Activated CD8-positive, alpha-beta T cell treated with anti-CD3 and anti-CD28 coated beads for 36 hours (primary cell): Measurements from ENCODE around the gene WRAP53. TPM values are rescaled to one million over a fixed set of nuclear protein-coding genes. Genes with fewer than 3 reads are reported as not detected.
A peak's percentile ranks its signal among the peaks of the same experiment; 100 is the strongest.

Experiments used
- ATAC-seq: fragments of 200-7000 bp; cut with Tn5 transposase; one replicate; pipeline ENCODE4 v1.10.0; 2021; ENCODE audit warnings: mild to moderate bottlenecking, moderate library complexity
- CTCF ChIA-PET: fragments of 350-600 bp; sonication (Branson Sonifier 250); formaldehyde crosslinking; loops from one replicate; lab custom pipeline; 2021; ENCODE audit warnings: antibody characterized with exemption; lab: Charles Lee
- POLR2A ChIA-PET: fragments of 350-600 bp; sonication (Branson Sonifier 250); formaldehyde crosslinking; loops from one replicate; lab custom pipeline; 2021; ENCODE audit warnings: antibody characterized with exemption; lab: Charles Lee
- DNase-seq: peaks from one replicate; pipeline ENCODE4 v3.0.0-alpha.2; 2020
- H3K27ac Mint-ChIP-seq: one replicate; pipeline ENCODE4 v1.8.0; 2021; ENCODE audit warnings: mild to moderate bottlenecking, mixed read lengths
- H3K27me3 Mint-ChIP-seq: one replicate; pipeline ENCODE4 v1.8.0; 2021; ENCODE audit warnings: mixed read lengths
- H3K36me3 Mint-ChIP-seq: one replicate; pipeline ENCODE4 v1.8.0; 2021; ENCODE audit warnings: low read depth, mixed read lengths
- H3K4me1 Mint-ChIP-seq: one replicate; pipeline ENCODE4 v1.8.0; 2021; ENCODE audit warnings: low read depth, mixed read lengths
- H3K4me3 Mint-ChIP-seq: one replicate; pipeline ENCODE4 v1.8.0; 2021; ENCODE audit warnings: mild to moderate bottlenecking, moderate library complexity, mixed read lengths
- H3K9me3 Mint-ChIP-seq: one replicate; pipeline ENCODE4 v1.8.0; 2021; ENCODE audit warnings: mixed read lengths
- CTCF ChIP-seq: fragments of 200-600 bp; IDR thresholded peaks from one replicate; pipeline ENCODE4 v1.8.0; 2022; ENCODE audit warnings: antibody characterized with exemption, mild to moderate bottlenecking
- intact Hi-C: fragments of 100-400 bp; cut with micrococcal nuclease; formaldehyde crosslinking; loops from one replicate; pipeline ENCODE4 v1.10.0; 2022
- total RNA-seq, 2 experiments: library from RNA; stranded (reverse); gene quantifications; one replicate each; pipeline ENCODE4 v1.2.3, GENCODE V29; 2021

Gene WRAP53
- total RNA-seq, 2 experiments from 2014 or later = 27.5 to 28.6 TPM

- DNase-seq = no peak
- Mint-ChIP-seq H3K4me1 (peaks cover 14% of the 10 kb centered on the region), H3K9me3 (no peaks in the 10 kb centered on the region), H3K27ac (no peak overlapping the region), H3K4me3 (no peak overlapping the region), H3K36me3 (no peaks in the 10 kb centered on the region), H3K27me3 (peaks cover 22% of the 10 kb centered on the region)
- TF ChIP-seq CTCF = no peak
- ChIA-PET CTCF (interaction anchor here (1.3 to 2.9 kb wide), 2 partner anchors 15 to 26 kb away, joined by 3 to 8 read pairs; no protein-coding TSS in a partner anchor), POLR2A (interaction anchor here (1.1 to 2.6 kb wide), 3 partner anchors 12 to 40 kb away, joined by 3 to 8 read pairs (median 3); partner anchors contain the start of genes SAT2 and TP53)
- ATAC-seq = no peak
- intact Hi-C loops = no loop called here
Measured at GRCh38 chr17:7647018-7647417, 41.3 kb upstream of the WRAP53 start.

GRCh38 chr17:7650509-7651096 lies 37.7 kb upstream of the WRAP53 start, which contains the start of gene ATP1B2:
Gene ATP1B2 (plus strand): TSS chr17:7650926. CDS start chr17:7651519, 593 bp downstream.
- ATAC-seq (peak; percentile 92), DNase-seq (peak; percentile 83)
- intact Hi-C loops = no loop called here
- Mint-ChIP-seq H3K4me3 (peak within 1 kb of the TSS; percentile 74), H3K36me3 (no peaks in the 10 kb centered on the region), H3K27ac (no peak within 1 kb of the TSS), H3K27me3 (peaks cover 32% of the 10 kb centered on the region), H3K4me1 (peaks cover 14% of the 10 kb centered on the region), H3K9me3 (no peaks in the 10 kb centered on the region)
- POLR2A ChIA-PET = interaction anchor here (0.8 to 4.3 kb wide), 7 partner anchors 16 to 77 kb away, joined by 3 to 29 read pairs (median 3); partner anchors contain the start of genes SAT2, TP53 and WRAP53
- CTCF ChIA-PET = interaction anchor here (0.5 to 2.9 kb wide), 7 partner anchors 9 to 38 kb away, joined by 3 to 17 read pairs (median 4); partner anchors contain the start of genes TP53 and WRAP53
- TF ChIP-seq CTCF = no peak

- H3K36me3 Mint-ChIP-seq = no peaks in the 10 kb centered on the region
- no peak overlapping the region for H3K27ac Mint-ChIP-seq
- CTCF ChIA-PET = interaction anchor here (0.5 to 2.9 kb wide), 7 partner anchors 9 to 38 kb away, joined by 3 to 17 read pairs (median 4); partner anchors contain the start of genes TP53 and WRAP53
- peaks cover 32% of the 10 kb centered on the region for H3K27me3 Mint-ChIP-seq
- no peak for TF ChIP-seq CTCF
- peaks cover 14% of the 10 kb centered on the region for H3K4me1 Mint-ChIP-seq
- POLR2A ChIA-PET = interaction anchor here (0.7 to 4.3 kb wide), 8 partner anchors 16 to 77 kb away, joined by 3 to 29 read pairs (median 3); partner anchors contain the start of genes FXR2, SAT2, TP53 and WRAP53
- DNase-seq (no peak), ATAC-seq (no peak)
- no peaks in the 10 kb centered on the region for H3K9me3 Mint-ChIP-seq
- intact Hi-C loops = no loop called here
- peak overlapping the region; percentile 59 for H3K4me3 Mint-ChIP-seq
Measured at GRCh38 chr17:7651097-7651664, 37.1 kb upstream of the WRAP53 start.

- TF ChIP-seq CTCF = no peak
- intact Hi-C loops = no loop called here
- H3K27me3 Mint-ChIP-seq = peaks cover 32% of the 10 kb centered on the region
- H3K9me3 Mint-ChIP-seq = no peaks in the 10 kb centered on the region
- CTCF ChIA-PET = interaction anchor here (1.0 to 2.9 kb wide), 5 partner anchors 8 to 215 kb away, joined by 3 to 17 read pairs (median 7); partner anchors contain the start of gene TP53
- no peak overlapping the region for H3K4me3 Mint-ChIP-seq
- H3K27ac Mint-ChIP-seq = no peak overlapping the region
- ATAC-seq (no peak), DNase-seq (no peak)
- peaks cover 14% of the 10 kb centered on the region for H3K4me1 Mint-ChIP-seq
- POLR2A ChIA-PET = interaction anchor here (0.7 to 4.3 kb wide), 5 partner anchors 15 to 72 kb away, joined by 3 to 29 read pairs (median 3); partner anchors contain the start of genes FXR2, SAT2, TP53 and WRAP53
- no peaks in the 10 kb centered on the region for H3K36me3 Mint-ChIP-seq
Measured at GRCh38 chr17:7651665-7652387, 36.5 kb upstream of the WRAP53 start.
